WTC11 (cell line): ENCODE measurements around the gene ADGRL4.

ENCODE experiments used
- CREB1 ChIP-seq: sonication (generic); formaldehyde crosslinking; IDR thresholded peaks from 2 replicates; pipeline ENCODE4 v1.8.0; 2023; ENCODE audit warnings: mild to moderate bottlenecking, missing genetic modification reagents
- CTCF ChIP-seq: fragments of 200-600 bp; IDR thresholded peaks from 2 replicates; pipeline ENCODE4 v1.8.0; 2022; ENCODE audit warnings: antibody characterized with exemption
- HMGA2 ChIP-seq: fragments of 250-450 bp; sonication (Bioruptor Pico); IDR thresholded peaks from 2 replicates; pipeline ENCODE4 v1.4.0; 2021; ENCODE audit warnings: mild to moderate bottlenecking, moderate library complexity
- JUN ChIP-seq: sonication (generic); formaldehyde crosslinking; IDR thresholded peaks from 2 replicates; pipeline ENCODE4 v1.8.0; 2023; ENCODE audit warnings: mild to moderate bottlenecking, missing genetic modification reagents
- SMAD4 ChIP-seq: sonication (generic); formaldehyde crosslinking; IDR thresholded peaks from 2 replicates; pipeline ENCODE4 v1.8.0; 2022; ENCODE audit warnings: mild to moderate bottlenecking, missing genetic modification reagents
- SP1 ChIP-seq: sonication (generic); formaldehyde crosslinking; conservative IDR thresholded peaks from 2 replicates; pipeline ENCODE4 v1.8.1; 2022; ENCODE audit warnings: missing genetic modification reagents
- TEAD1 ChIP-seq: sonication (generic); formaldehyde crosslinking; IDR thresholded peaks from 2 replicates; pipeline ENCODE4 v1.8.0; 2022; ENCODE audit warnings: mild to moderate bottlenecking, missing genetic modification reagents

GRCh38 chr1:78918157-78918556, 88.4 kb downstream of the ADGRL4 start:
- TF ChIP-seq CREB1 (CRISPR knock-in tag) (no peak), TEAD1 (CRISPR knock-in tag) (no peak), JUN (no peak), SMAD4 (CRISPR knock-in tag) (no peak), SP1 (CRISPR knock-in tag) (no peak), CTCF (no peak), HMGA2 (no peak)
